Measurements from ENCODE around the gene SCARB2.
A peak's percentile ranks its signal among the peaks of the same experiment; 100 is the strongest.

DNA sequence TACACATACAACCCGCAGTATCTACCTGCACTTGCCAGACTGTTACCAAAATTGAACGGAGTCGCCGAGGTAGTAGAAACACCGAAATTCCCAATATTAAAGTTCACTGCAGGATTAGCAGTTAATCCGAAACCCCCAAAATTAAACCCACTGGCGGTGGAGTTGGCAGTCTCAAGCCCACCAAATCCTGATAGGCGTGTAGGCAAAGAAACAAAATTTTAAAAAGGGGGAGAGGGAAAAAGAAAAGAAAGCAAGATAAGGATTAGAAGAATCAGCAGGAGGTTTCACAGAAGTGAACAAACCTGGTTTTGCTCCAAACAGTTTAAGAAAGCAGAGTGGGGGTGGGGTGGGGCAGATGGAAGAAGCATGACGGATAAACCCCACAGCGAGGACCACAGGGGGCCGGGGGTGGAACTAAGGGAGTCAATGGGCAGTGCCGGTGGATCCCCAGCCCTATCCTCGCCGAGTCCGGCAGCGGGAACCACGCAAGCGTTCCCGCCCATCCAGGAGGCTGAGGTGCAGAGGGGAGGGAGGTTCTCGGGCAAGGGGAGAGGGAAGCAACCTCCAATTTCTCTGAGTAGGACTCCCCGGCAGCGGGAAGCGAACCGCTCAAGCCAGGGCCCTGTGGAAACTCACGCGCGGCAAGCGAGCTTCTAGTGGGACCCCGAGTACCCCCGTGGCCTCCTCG is 66.0 kb downstream of the SCARB2 start:
- TF ChIP-seq RFX5 (IDR thresholded peaks at IDR 0.05; ENCODE audit: low read depth, low read length) (no peak), BHLHE40 (IDR thresholded peaks at IDR 0.05; ENCODE audit: low read depth, low read length) (no peak), POLR2A (IDR thresholded peaks at IDR 0.05; ENCODE audit: low read depth, low read length) (no peak; the same call in 1 of the 2 replicates), MAFK (IDR thresholded peaks at IDR 0.05; ENCODE audit: low read depth, low read length) (no peak), MXI1 (IDR thresholded peaks at IDR 0.05; ENCODE audit: borderline replicate concordance, low read depth, low read length) (no peak), FOS (IDR thresholded peaks at IDR 0.05; ENCODE audit: low read depth, low read length) (no peak), MAZ (IDR thresholded peaks at IDR 0.05; ENCODE audit: borderline replicate concordance, low read depth, low read length) (peak; percentile 36; the same call in 1 of the 2 replicates), SMC3 (IDR thresholded peaks at IDR 0.05; ENCODE audit: low read depth, low read length) (no peak), RAD21 (IDR thresholded peaks at IDR 0.05; ENCODE audit: low read length) (no peak), CEBPB (IDR thresholded peaks at IDR 0.05; ENCODE audit: low read depth, low read length) (no peak)
- TF ChIP-seq, protein P1, sequence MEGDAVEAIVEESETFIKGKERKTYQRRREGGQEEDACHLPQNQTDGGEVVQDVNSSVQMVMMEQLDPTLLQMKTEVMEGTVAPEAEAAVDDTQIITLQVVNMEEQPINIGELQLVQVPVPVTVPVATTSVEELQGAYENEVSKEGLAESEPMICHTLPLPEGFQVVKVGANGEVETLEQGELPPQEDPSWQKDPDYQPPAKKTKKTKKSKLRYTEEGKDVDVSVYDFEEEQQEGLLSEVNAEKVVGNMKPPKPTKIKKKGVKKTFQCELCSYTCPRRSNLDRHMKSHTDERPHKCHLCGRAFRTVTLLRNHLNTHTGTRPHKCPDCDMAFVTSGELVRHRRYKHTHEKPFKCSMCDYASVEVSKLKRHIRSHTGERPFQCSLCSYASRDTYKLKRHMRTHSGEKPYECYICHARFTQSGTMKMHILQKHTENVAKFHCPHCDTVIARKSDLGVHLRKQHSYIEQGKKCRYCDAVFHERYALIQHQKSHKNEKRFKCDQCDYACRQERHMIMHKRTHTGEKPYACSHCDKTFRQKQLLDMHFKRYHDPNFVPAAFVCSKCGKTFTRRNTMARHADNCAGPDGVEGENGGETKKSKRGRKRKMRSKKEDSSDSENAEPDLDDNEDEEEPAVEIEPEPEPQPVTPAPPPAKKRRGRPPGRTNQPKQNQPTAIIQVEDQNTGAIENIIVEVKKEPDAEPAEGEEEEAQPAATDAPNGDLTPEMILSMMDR (conservative IDR thresholded peaks at IDR 0.05; ENCODE audit: low read depth, low read length), result no peak
- TF ChIP-seq, protein P2, sequence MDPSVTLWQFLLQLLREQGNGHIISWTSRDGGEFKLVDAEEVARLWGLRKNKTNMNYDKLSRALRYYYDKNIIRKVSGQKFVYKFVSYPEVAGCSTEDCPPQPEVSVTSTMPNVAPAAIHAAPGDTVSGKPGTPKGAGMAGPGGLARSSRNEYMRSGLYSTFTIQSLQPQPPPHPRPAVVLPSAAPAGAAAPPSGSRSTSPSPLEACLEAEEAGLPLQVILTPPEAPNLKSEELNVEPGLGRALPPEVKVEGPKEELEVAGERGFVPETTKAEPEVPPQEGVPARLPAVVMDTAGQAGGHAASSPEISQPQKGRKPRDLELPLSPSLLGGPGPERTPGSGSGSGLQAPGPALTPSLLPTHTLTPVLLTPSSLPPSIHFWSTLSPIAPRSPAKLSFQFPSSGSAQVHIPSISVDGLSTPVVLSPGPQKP (IDR thresholded peaks at IDR 0.05; ENCODE audit: borderline replicate concordance, low read depth, low read length), result no peak
- TF ChIP-seq, protein P3, sequence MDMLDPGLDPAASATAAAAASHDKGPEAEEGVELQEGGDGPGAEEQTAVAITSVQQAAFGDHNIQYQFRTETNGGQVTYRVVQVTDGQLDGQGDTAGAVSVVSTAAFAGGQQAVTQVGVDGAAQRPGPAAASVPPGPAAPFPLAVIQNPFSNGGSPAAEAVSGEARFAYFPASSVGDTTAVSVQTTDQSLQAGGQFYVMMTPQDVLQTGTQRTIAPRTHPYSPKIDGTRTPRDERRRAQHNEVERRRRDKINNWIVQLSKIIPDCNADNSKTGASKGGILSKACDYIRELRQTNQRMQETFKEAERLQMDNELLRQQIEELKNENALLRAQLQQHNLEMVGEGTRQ (IDR thresholded peaks at IDR 0.05; ENCODE audit: low read depth, low read length), result no peak
